Neural cell (in vitro differentiated cells): ENCODE measurements around the gene SCP2. TPM values are rescaled to one million over a fixed set of nuclear protein-coding genes. Genes with fewer than 3 reads are reported as not detected.

ENCODE experiments used
- H2AFZ ChIP-seq: fragments of 200-600, 300-800 bp; sonication (generic), shearing (Covaris generic); 2 replicates; pipeline ENCODE4 v1.6.0; 2014; ENCODE audit warnings: low read depth, mild to moderate bottlenecking, antibody characterized with exemption, low read length, moderate library complexity
- H3F3A ChIP-seq: fragments of 200-600 bp; shearing (Covaris generic); 2 replicates; pipeline ENCODE4 v1.6.1; 2016; ENCODE audit warnings: mild to moderate bottlenecking, moderate library complexity, mixed read lengths, antibody characterized with exemption, low read length; ENCODE audit not compliant: insufficient read depth, poor library complexity, severe bottlenecking
- H3K27ac ChIP-seq: fragments of 200-600, 300-800 bp; sonication (generic), shearing (Covaris generic); 2 replicates; pipeline ENCODE4 v1.5.1; 2014; ENCODE audit warnings: mild to moderate bottlenecking, low read length, moderate library complexity
- H3K27me3 ChIP-seq: fragments of 300-800, 200-600 bp; sonication (generic), shearing (Covaris generic); 2 replicates; pipeline ENCODE4 v1.6.0; 2014; ENCODE audit warnings: mild to moderate bottlenecking, low read depth, low read length, moderate library complexity; ENCODE audit not compliant: insufficient read depth
- H3K36me3 ChIP-seq: fragments of 300-800, 200-600 bp; sonication (generic), shearing (Covaris generic); 2 replicates; pipeline ENCODE4 v1.5.1; 2014; ENCODE audit warnings: mild to moderate bottlenecking, antibody characterized with exemption, low read length, moderate library complexity; ENCODE audit not compliant: insufficient read depth
- H3K4me2 ChIP-seq: fragments of 300-800, 200-600 bp; sonication (generic), shearing (Covaris generic); 2 replicates; pipeline ENCODE4 v1.6.0; 2014; ENCODE audit warnings: mild to moderate bottlenecking, low read length
- H3K4me3 ChIP-seq: fragments of 300-800, 200-600 bp; sonication (generic), shearing (Covaris generic); 2 replicates; pipeline ENCODE4 v1.5.1; 2014; ENCODE audit warnings: mild to moderate bottlenecking, low read length, moderate library complexity
- H3K79me2 ChIP-seq: fragments of 200-600 bp; shearing (Covaris generic); replicated peaks from 2 replicates; pipeline ENCODE4 v1.6.0; 2014; ENCODE audit warnings: mild to moderate bottlenecking, low read length, moderate library complexity; ENCODE audit not compliant: insufficient read depth
- H3K9ac ChIP-seq: fragments of 300-800, 200-600 bp; sonication (generic), shearing (Covaris generic); 2 replicates; pipeline ENCODE4 v1.6.1; 2016; ENCODE audit warnings: mild to moderate bottlenecking, low read length, mixed read lengths
- H3K9me2 ChIP-seq: fragments of 200-600 bp; shearing (Covaris generic); 2 replicates; pipeline ENCODE4 v1.6.1; 2016; ENCODE audit warnings: mild to moderate bottlenecking, low read length, mixed read lengths; ENCODE audit not compliant: insufficient read depth
- H3K9me3 ChIP-seq: fragments of 200-600, 300-800 bp; sonication (generic), shearing (Covaris generic); 2 replicates; pipeline ENCODE4 v1.6.1; 2016; ENCODE audit warnings: mild to moderate bottlenecking, mixed run types, low read length, moderate library complexity, mixed read lengths
- H4K20me1 ChIP-seq: fragments of 200-600 bp; shearing (Covaris generic); 2 replicates; pipeline ENCODE4 v1.6.1; 2016; ENCODE audit warnings: mild to moderate bottlenecking, mixed run types; ENCODE audit not compliant: insufficient read depth
- EP300 ChIP-seq: fragments of 450-650 bp; conservative IDR thresholded peaks from 2 replicates; pipeline ENCODE4 v1.6.1; 2014; ENCODE audit warnings: antibody characterized with exemption, mild to moderate bottlenecking, moderate library complexity; ENCODE audit not compliant: poor library complexity, severe bottlenecking
- EZH2 ChIP-seq: fragments of 200-600, 300-800 bp; shearing (Covaris generic), sonication (generic); IDR thresholded peaks from 2 replicates; pipeline ENCODE4 v1.6.1; 2014; ENCODE audit warnings: antibody characterized with exemption, low read length, borderline replicate concordance, mild to moderate bottlenecking; ENCODE audit not compliant: insufficient read depth, poor library complexity, severe bottlenecking
- MXI1 ChIP-seq: fragments of 450-650 bp; conservative IDR thresholded peaks from 2 replicates; pipeline ENCODE4 v1.6.1; 2014; ENCODE audit warnings: antibody characterized with exemption, mild to moderate bottlenecking; ENCODE audit not compliant: poor library complexity, severe bottlenecking
- POLR2AphosphoS5 ChIP-seq: IDR thresholded peaks from 2 replicates; pipeline ENCODE4 v1.6.1; 2012
- RAD21 ChIP-seq: fragments of 450-650 bp; conservative IDR thresholded peaks from 2 replicates; pipeline ENCODE4 v1.6.1; 2014; ENCODE audit warnings: antibody characterized with exemption, mild to moderate bottlenecking, moderate library complexity
- SMC3 ChIP-seq: fragments of 450-650 bp; conservative IDR thresholded peaks from 2 replicates; pipeline ENCODE4 v1.6.1; 2014; ENCODE audit warnings: antibody characterized with exemption, mild to moderate bottlenecking, moderate library complexity; ENCODE audit not compliant: poor library complexity
- TAF1 ChIP-seq: IDR thresholded peaks from 2 replicates; pipeline ENCODE4 v1.6.1; 2012; ENCODE audit warnings: low read depth
- polyA plus RNA-seq: library from polyadenylated mRNA; depleted of rRNA; stranded (reverse); fragments of >200 nt; gene quantifications from 2 replicates; pipeline ENCODE4 v1.2.3, GENCODE V29; 2014
- TF ChIP-seq, protein P1 (sequence below): IDR thresholded peaks from 2 replicates; pipeline ENCODE4 v1.6.1; 2012; ENCODE audit warnings: borderline replicate concordance
- TF ChIP-seq, protein P2 (sequence below): fragments of 450-650 bp; IDR thresholded peaks from 2 replicates; pipeline ENCODE4 v1.5.1; 2014; ENCODE audit warnings: antibody characterized with exemption, mild to moderate bottlenecking, moderate library complexity; ENCODE audit not compliant: poor library complexity, severe bottlenecking

Gene SCP2
- polyA plus RNA-seq, 1 donor from 2014 or later: 182 TPM

DNA sequence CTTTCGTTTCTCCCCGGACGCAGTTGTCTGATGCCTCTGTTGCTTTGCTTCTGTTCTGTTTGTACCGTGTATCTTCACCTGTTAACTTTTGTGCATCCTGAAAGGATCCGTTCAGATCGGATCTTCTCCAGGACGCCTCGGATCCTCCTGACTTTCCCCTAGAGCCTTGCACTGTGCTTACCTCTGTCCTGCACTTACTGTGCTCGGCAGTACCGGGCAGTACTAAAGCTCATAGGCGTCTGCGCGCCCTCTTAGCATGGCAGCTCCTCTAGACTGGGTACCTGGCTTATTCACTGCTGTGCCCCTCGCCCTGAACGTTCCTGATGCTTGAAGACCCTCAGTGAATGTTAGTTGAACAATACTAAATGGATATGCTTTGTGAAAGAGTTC is 934 bp downstream of the SCP2 start:
- TF ChIP-seq SMC3 (no peak), MXI1 (no peak), RAD21 (no peak), TAF1 (no peak), EP300 (no peak), POLR2AphosphoS5 (no peak), EZH2 (no peak)
- TF ChIP-seq, protein P1, sequence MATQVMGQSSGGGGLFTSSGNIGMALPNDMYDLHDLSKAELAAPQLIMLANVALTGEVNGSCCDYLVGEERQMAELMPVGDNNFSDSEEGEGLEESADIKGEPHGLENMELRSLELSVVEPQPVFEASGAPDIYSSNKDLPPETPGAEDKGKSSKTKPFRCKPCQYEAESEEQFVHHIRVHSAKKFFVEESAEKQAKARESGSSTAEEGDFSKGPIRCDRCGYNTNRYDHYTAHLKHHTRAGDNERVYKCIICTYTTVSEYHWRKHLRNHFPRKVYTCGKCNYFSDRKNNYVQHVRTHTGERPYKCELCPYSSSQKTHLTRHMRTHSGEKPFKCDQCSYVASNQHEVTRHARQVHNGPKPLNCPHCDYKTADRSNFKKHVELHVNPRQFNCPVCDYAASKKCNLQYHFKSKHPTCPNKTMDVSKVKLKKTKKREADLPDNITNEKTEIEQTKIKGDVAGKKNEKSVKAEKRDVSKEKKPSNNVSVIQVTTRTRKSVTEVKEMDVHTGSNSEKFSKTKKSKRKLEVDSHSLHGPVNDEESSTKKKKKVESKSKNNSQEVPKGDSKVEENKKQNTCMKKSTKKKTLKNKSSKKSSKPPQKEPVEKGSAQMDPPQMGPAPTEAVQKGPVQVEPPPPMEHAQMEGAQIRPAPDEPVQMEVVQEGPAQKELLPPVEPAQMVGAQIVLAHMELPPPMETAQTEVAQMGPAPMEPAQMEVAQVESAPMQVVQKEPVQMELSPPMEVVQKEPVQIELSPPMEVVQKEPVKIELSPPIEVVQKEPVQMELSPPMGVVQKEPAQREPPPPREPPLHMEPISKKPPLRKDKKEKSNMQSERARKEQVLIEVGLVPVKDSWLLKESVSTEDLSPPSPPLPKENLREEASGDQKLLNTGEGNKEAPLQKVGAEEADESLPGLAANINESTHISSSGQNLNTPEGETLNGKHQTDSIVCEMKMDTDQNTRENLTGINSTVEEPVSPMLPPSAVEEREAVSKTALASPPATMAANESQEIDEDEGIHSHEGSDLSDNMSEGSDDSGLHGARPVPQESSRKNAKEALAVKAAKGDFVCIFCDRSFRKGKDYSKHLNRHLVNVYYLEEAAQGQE: no peak
- TF ChIP-seq, protein P2, sequence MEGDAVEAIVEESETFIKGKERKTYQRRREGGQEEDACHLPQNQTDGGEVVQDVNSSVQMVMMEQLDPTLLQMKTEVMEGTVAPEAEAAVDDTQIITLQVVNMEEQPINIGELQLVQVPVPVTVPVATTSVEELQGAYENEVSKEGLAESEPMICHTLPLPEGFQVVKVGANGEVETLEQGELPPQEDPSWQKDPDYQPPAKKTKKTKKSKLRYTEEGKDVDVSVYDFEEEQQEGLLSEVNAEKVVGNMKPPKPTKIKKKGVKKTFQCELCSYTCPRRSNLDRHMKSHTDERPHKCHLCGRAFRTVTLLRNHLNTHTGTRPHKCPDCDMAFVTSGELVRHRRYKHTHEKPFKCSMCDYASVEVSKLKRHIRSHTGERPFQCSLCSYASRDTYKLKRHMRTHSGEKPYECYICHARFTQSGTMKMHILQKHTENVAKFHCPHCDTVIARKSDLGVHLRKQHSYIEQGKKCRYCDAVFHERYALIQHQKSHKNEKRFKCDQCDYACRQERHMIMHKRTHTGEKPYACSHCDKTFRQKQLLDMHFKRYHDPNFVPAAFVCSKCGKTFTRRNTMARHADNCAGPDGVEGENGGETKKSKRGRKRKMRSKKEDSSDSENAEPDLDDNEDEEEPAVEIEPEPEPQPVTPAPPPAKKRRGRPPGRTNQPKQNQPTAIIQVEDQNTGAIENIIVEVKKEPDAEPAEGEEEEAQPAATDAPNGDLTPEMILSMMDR: no peak
- peaks cover 26% of the 10 kb centered on the region for H3K27me3 ChIP-seq
- H3K36me3 ChIP-seq: no peaks in the 10 kb centered on the region
- no peak overlapping the region for H3K27ac ChIP-seq
- no peaks in the 10 kb centered on the region for H3F3A ChIP-seq
- peak overlapping the region; percentile 49 for H3K4me2 ChIP-seq
- no peaks in the 10 kb centered on the region for H3K9me3 ChIP-seq
- H3K79me2 ChIP-seq: no peaks in the 10 kb centered on the region
- no peaks in the 10 kb centered on the region for H4K20me1 ChIP-seq
- H2AFZ ChIP-seq: peak overlapping the region; percentile 85
- no peaks in the 10 kb centered on the region for H3K9me2 ChIP-seq
- peak overlapping the region; percentile 73 for H3K4me3 ChIP-seq
- H3K9ac ChIP-seq: peak overlapping the region; percentile 71

DNA sequence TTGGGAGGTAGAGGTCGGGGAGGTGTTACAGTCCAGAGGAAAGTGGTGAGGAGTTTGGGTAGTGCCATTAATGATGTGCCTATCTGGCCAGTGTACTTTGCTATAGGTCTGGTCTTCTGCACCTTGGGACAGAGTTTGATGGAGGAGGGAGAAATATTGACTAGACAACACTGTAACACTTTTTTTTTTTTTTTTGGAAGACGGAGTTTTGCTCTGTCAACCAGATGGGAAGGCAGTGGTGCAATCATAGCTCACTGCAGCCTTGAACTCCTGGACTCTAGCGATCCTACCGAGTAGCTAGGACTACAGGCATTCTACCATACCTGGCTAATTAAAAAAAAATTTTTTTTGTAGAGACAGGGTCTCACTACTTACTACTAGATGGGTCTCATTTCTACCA is 1.9 kb downstream of the SCP2 start:
- peaks cover 19% of the 10 kb centered on the region for H3K27me3 ChIP-seq
- H3K9me2 ChIP-seq: no peaks in the 10 kb centered on the region
- H3K36me3 ChIP-seq: no peaks in the 10 kb centered on the region
- no peak overlapping the region for H3K4me2 ChIP-seq
- no peak overlapping the region for H2AFZ ChIP-seq
- no peak overlapping the region for H3K27ac ChIP-seq
- no peak overlapping the region for H3K4me3 ChIP-seq
- H4K20me1 ChIP-seq: no peaks in the 10 kb centered on the region
- TF ChIP-seq TAF1: no peak
- TF ChIP-seq RAD21: no peak
- TF ChIP-seq, protein P2: no peak
- no peak for TF ChIP-seq EP300
- no peak for TF ChIP-seq EZH2
- TF ChIP-seq, protein P1: no peak
- no peak for TF ChIP-seq SMC3
- no peak for TF ChIP-seq POLR2AphosphoS5
- TF ChIP-seq MXI1: no peak
- H3K9ac ChIP-seq: no peak overlapping the region
- H3K9me3 ChIP-seq: no peaks in the 10 kb centered on the region
- H3K79me2 ChIP-seq: no peaks in the 10 kb centered on the region
- H3F3A ChIP-seq: no peaks in the 10 kb centered on the region
